DOHH2 (cell line): ENCODE measurements around the gene SLC28A1.

Source experiments
- CTCF ChIP-seq: fragments of 200-600 bp; sonication (generic); IDR thresholded peaks from one replicate; pipeline ENCODE4 v1.5.1; 2014; ENCODE audit warnings: antibody characterized with exemption, mild to moderate bottlenecking, low read depth, low read length; ENCODE audit not compliant: poor library complexity, severe bottlenecking
- EZH2phosphoT487 ChIP-seq: fragments of 200-600 bp; sonication (generic); IDR thresholded peaks from 2 replicates; pipeline ENCODE4 v1.6.1; 2017; ENCODE audit warnings: borderline replicate concordance, mild to moderate bottlenecking, antibody characterized with exemption, low read length, moderate library complexity, mixed read lengths

DNA sequence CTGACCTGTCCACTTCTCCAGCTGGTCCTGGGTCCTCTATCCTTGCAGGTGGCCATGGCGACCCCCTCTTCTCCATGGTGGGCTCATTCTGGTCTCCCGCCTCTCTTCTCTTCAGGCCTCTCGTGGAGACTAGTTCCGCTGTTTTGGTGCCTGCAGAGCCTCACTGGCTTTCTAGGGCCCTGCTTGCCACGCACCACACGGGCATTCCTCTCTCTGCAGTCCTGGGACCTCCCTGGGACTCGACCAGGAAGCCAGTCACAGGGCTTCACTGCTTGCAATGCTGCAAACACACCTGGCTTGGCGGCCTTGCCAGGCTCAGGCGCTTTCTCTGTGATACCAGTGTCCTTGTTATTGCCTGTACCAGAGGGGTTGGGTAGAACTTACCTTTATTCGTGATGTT lies 9.1 kb downstream of the SLC28A1 start:
- TF ChIP-seq CTCF (no peak), EZH2phosphoT487 (no peak)
